ENCODE data around the gene CAMKV. TPM values are rescaled to one million over a fixed set of nuclear protein-coding genes. Genes with fewer than 3 reads are reported as not detected.

Gene CAMKV
- total and polyA plus RNA-seq, 2 experiments from 2014 or later: 2.7 to 3.5 TPM

- no peak for TF ChIP-seq EZH2phosphoT487 (IDR thresholded peaks at IDR 0.05; ENCODE audit: low read depth, severe bottlenecking, unreplicated experiment)
- TF ChIP-seq EZH2 (IDR thresholded peaks at IDR 0.05; ENCODE audit: borderline replicate concordance): no peak
- TF ChIP-seq CTCF (IDR thresholded peaks at IDR 0.05; ENCODE audit: poor library complexity): no peak
- H2AFZ ChIP-seq: no peak overlapping the region
- no peak for DNase-seq (ENCODE audit: low spot score)
- H3K4me1 ChIP-seq (ENCODE audit: insufficient read depth): peaks cover 10% of the 10 kb centered on the region
- H3K36me3 ChIP-seq (replicated peaks; ENCODE audit: insufficient read depth, low read depth): no peaks in the 10 kb centered on the region
- no peaks in the 10 kb centered on the region for H3K79me2 ChIP-seq
- no peak overlapping the region for H3K4me3 ChIP-seq
- no peak overlapping the region for H3K4me2 ChIP-seq
- H3K9me3 ChIP-seq (ENCODE audit: low read depth): no peaks in the 10 kb centered on the region
- H4K20me1 ChIP-seq (ENCODE audit: insufficient read depth, poor library complexity, severe bottlenecking): no peaks in the 10 kb centered on the region
- no peaks in the 10 kb centered on the region for H3K9me2 ChIP-seq (replicated peaks; ENCODE audit: insufficient read depth)
- H3K27me3 ChIP-seq: no peaks in the 10 kb centered on the region
- WGBS (ENCODE audit: low lambda C conversion rate, missing lambda C conversion rate): 65% methylated on average over 2 of the region's 2 CpGs
- H3K27ac ChIP-seq: no peak overlapping the region
Observed at GRCh38 chr3:49879721-49880120, 10.0 kb upstream of the CAMKV start.

- no peak overlapping the region for H3K4me2 ChIP-seq
- DNase-seq (ENCODE audit: low spot score): no peak
- H4K20me1 ChIP-seq (ENCODE audit: insufficient read depth, poor library complexity, severe bottlenecking): no peaks in the 10 kb centered on the region
- H3K9me2 ChIP-seq (replicated peaks; ENCODE audit: insufficient read depth): no peaks in the 10 kb centered on the region
- H3K4me1 ChIP-seq (ENCODE audit: insufficient read depth): peaks cover 19% of the 10 kb centered on the region
- H2AFZ ChIP-seq: no peak overlapping the region
- H3K36me3 ChIP-seq (replicated peaks; ENCODE audit: insufficient read depth, low read depth): no peaks in the 10 kb centered on the region
- no peak overlapping the region for H3K4me3 ChIP-seq
- no peaks in the 10 kb centered on the region for H3K79me2 ChIP-seq
- no peak overlapping the region for H3K27ac ChIP-seq
- no peaks in the 10 kb centered on the region for H3K27me3 ChIP-seq
- TF ChIP-seq EZH2phosphoT487 (IDR thresholded peaks at IDR 0.05; ENCODE audit: low read depth, severe bottlenecking, unreplicated experiment): no peak
- no peak for TF ChIP-seq EZH2 (IDR thresholded peaks at IDR 0.05; ENCODE audit: borderline replicate concordance)
- TF ChIP-seq CTCF (IDR thresholded peaks at IDR 0.05; ENCODE audit: poor library complexity): no peak
- H3K9me3 ChIP-seq (ENCODE audit: low read depth): no peaks in the 10 kb centered on the region
Observed at GRCh38 chr3:49878686-49879085, 9.0 kb upstream of the CAMKV start.

- Histone ChIP-seq H3K9me2 (replicated peaks; ENCODE audit: insufficient read depth) (no peaks in the 10 kb centered on the region), H3K4me3 (no peak overlapping the region), H4K20me1 (ENCODE audit: insufficient read depth, poor library complexity, severe bottlenecking) (no peaks in the 10 kb centered on the region), H2AFZ (no peak overlapping the region), H3K36me3 (replicated peaks; ENCODE audit: insufficient read depth, low read depth) (no peaks in the 10 kb centered on the region), H3K27ac (no peak overlapping the region), H3K4me2 (no peak overlapping the region), H3K9me3 (ENCODE audit: low read depth) (no peaks in the 10 kb centered on the region), H3K79me2 (no peaks in the 10 kb centered on the region), H3K4me1 (ENCODE audit: insufficient read depth) (peaks cover 26% of the 10 kb centered on the region), H3K27me3 (no peaks in the 10 kb centered on the region)
- DNase-seq (ENCODE audit: low spot score): no peak
- no CpG with 5 or more reads among the region's 2 CpGs for WGBS (ENCODE audit: low lambda C conversion rate, missing lambda C conversion rate)
- no peak for TF ChIP-seq EZH2 (IDR thresholded peaks at IDR 0.05; ENCODE audit: borderline replicate concordance)
- TF ChIP-seq CTCF (IDR thresholded peaks at IDR 0.05; ENCODE audit: poor library complexity): no peak
- no peak for TF ChIP-seq EZH2phosphoT487 (IDR thresholded peaks at IDR 0.05; ENCODE audit: low read depth, severe bottlenecking, unreplicated experiment)
Observed at GRCh38 chr3:49877716-49878115, 8.0 kb upstream of the CAMKV start.

- no peak overlapping the region for H3K4me2 ChIP-seq
- no peaks in the 10 kb centered on the region for H3K79me2 ChIP-seq
- no peaks in the 10 kb centered on the region for H3K9me3 ChIP-seq (ENCODE audit: low read depth)
- H4K20me1 ChIP-seq (ENCODE audit: insufficient read depth, poor library complexity, severe bottlenecking): no peaks in the 10 kb centered on the region
- TF ChIP-seq CTCF (IDR thresholded peaks at IDR 0.05; ENCODE audit: poor library complexity) (no peak), EZH2 (IDR thresholded peaks at IDR 0.05; ENCODE audit: borderline replicate concordance) (no peak), EZH2phosphoT487 (IDR thresholded peaks at IDR 0.05; ENCODE audit: low read depth, severe bottlenecking, unreplicated experiment) (no peak)
- H3K9me2 ChIP-seq (replicated peaks; ENCODE audit: insufficient read depth): no peaks in the 10 kb centered on the region
- no peak for DNase-seq (ENCODE audit: low spot score)
- no peaks in the 10 kb centered on the region for H3K27me3 ChIP-seq
- WGBS (ENCODE audit: low lambda C conversion rate, missing lambda C conversion rate): 90% methylated on average over 5 of the region's 5 CpGs
- H3K36me3 ChIP-seq (replicated peaks; ENCODE audit: insufficient read depth, low read depth): no peaks in the 10 kb centered on the region
- peaks cover 32% of the 10 kb centered on the region for H3K4me1 ChIP-seq (ENCODE audit: insufficient read depth)
- no peak overlapping the region for H3K27ac ChIP-seq
- no peak overlapping the region for H2AFZ ChIP-seq
- no peak overlapping the region for H3K4me3 ChIP-seq
Observed at GRCh38 chr3:49876567-49876966, 6.9 kb upstream of the CAMKV start.
